Right lobe of liver (tissue), 6 donors: ENCODE data around the gene HBS1L. TPM values are rescaled to one million over a fixed set of nuclear protein-coding genes. Genes with fewer than 3 reads are reported as not detected.

ENCODE experiments used
- ATAC-seq, 4 donors: fragments of 200-7000 bp; cut with Tn5 transposase; one replicate each; pipeline ENCODE4 v1.9.1; 2020; ENCODE audit warnings: mild to moderate bottlenecking in 4 of 4, moderate library complexity in 4 of 4
- DNase-seq, 3 donors: peaks; one replicate each; pipeline ENCODE4 v3.0.0-alpha.2; 2020
- H3K27ac ChIP-seq, 3 donors: fragments of 200-600 bp; one replicate each; pipeline ENCODE4 v1.8.0; 2022
- H3K27me3 ChIP-seq, 2 donors: fragments of 200-600 bp; one replicate each; pipeline ENCODE4 v1.8.0; 2022
- H3K36me3 ChIP-seq, 4 donors: fragments of 200-600 bp; sonication (generic) in 1 of 4; one replicate each; pipeline versions ENCODE4 v1.5.1 to v1.8.0; 2017 to 2022; ENCODE audit warnings: control low read depth in 1 of 4
- H3K4me1 ChIP-seq, 4 donors: fragments of 200-600 bp; sonication (generic) in 1 of 4; one replicate each; pipeline versions ENCODE4 v1.5.1 to v1.8.0; 2017 to 2022; ENCODE audit warnings: control low read depth in 1 of 4
- H3K4me3 ChIP-seq, 3 donors: fragments of 200-600 bp; one replicate each; pipeline ENCODE4 v1.8.0; 2022
- H3K9me3 ChIP-seq, 4 donors: fragments of 200-600 bp; sonication (generic) in 1 of 4; one replicate each; pipeline versions ENCODE4 v1.5.1 to v1.8.0; 2017 to 2022; ENCODE audit warnings: control low read depth in 1 of 4
- CTCF ChIP-seq, 4 donors: fragments of 200-600 bp in 3 of 4; fragments of 450-650 bp in 1 of 4; IDR thresholded peaks; one replicate each; pipeline versions ENCODE4 v1.5.1 to v1.8.0; 2016 to 2022; ENCODE audit warnings: antibody characterized with exemption in 4 of 4, mild to moderate bottlenecking in 2 of 4
- POLR2A ChIP-seq: fragments of 450-650 bp; IDR thresholded peaks from one replicate; pipeline ENCODE4 v1.6.1; 2017; ENCODE audit warnings: antibody characterized with exemption, mild to moderate bottlenecking
- WGBS: methylation state at CpG from one replicate; pipeline ENCODE4 v1.1.6; 2018; ENCODE audit warnings: low coverage, low lambda C conversion rate; ENCODE audit not compliant: insufficient coverage; ENCODE audit errors: missing lambda C conversion rate; 5-methylcytosine and 5-hydroxymethylcytosine counted together
- intact Hi-C, 2 donors: fragments of 100-400 bp; cut with DNase I; formaldehyde crosslinking; loops; one replicate each; pipeline versions ENCODE4 v1.11.2 to v1.14.1; 2022
- total RNA-seq, 6 experiments: library from RNA; depleted of rRNA in 2 of 6; stranded (reverse); fragments of >200 nt in 2 of 6; fragmentation: NEBNext Ultra II Directional in 3 of 6; extraction: Animal tissue kit (Norgen Biotek cat#: 25700) in 3 of 6; gene quantifications; one replicate each; pipeline versions ENCODE4 v1.1.0 to v1.2.4, GENCODE V29; 2016 to 2023
- donor health status: DM: no; HTN: yes; CAD: no.
- donor health status: DM: no; HTN: no; CAD: no.
- donor health status: DM: no; HTN: no; CAD: no.
- donor health status: DM: no; HTN: yes; CAD: no.
- donor health status: DM: no; HTN: yes; CAD: no.

Gene HBS1L
- total RNA-seq, 6 experiments from 2014 or later = 31.8 to 47.2 (median 37.1) TPM

GRCh38 chr6:135002974-135003703 lies 51.5 kb downstream of the HBS1L start:
- peaks cover 0 to 7% (median under 1%) of the 10 kb centered on the region in 4 donors for H3K4me1 ChIP-seq
- DNase-seq (no peak), ATAC-seq (peak in 3 of 4 donors; percentile 20 to 47 (median 25))
- no peaks in the 10 kb centered on the region for H3K27me3 ChIP-seq
- no peaks in the 10 kb centered on the region for H3K36me3 ChIP-seq
- 71% methylated on average over 3 of the region's 6 CpGs for WGBS
- H3K9me3 ChIP-seq = no peaks in the 10 kb centered on the region
- no peak for TF ChIP-seq CTCF (IDR thresholded peaks at IDR 0.05)
- TF ChIP-seq POLR2A = no peak
- no peak overlapping the region for H3K4me3 ChIP-seq
- H3K27ac ChIP-seq = no peak overlapping the region
- intact Hi-C loops = no loop called here

- H3K36me3 ChIP-seq = no peaks in the 10 kb centered on the region
- DNase-seq (no peak), ATAC-seq (peak; percentile 48 to 70 (median 66))
- H3K9me3 ChIP-seq = no peaks in the 10 kb centered on the region
- H3K27ac ChIP-seq = no peak overlapping the region
- TF ChIP-seq CTCF (IDR thresholded peaks at IDR 0.05) (peak; percentile 45 to 78 (median 71)), POLR2A (no peak)
- H3K4me3 ChIP-seq = no peak overlapping the region
- intact Hi-C loops = no loop called here
- H3K27me3 ChIP-seq = no peaks in the 10 kb centered on the region
- H3K4me1 ChIP-seq = peaks cover 0 to 7% (median 0%) of the 10 kb centered on the region in 4 donors
- WGBS = 47% methylated on average over 5 of the region's 5 CpGs
These were observed 52.3 kb downstream of the HBS1L start for GRCh38 chr6:135002229-135002844.

GRCh38 chr6:134999107-134999506 lies 55.5 kb downstream of the HBS1L start:
- intact Hi-C loops = no loop called here
- no peaks in the 10 kb centered on the region for H3K9me3 ChIP-seq
- no peak overlapping the region for H3K27ac ChIP-seq
- no peaks in the 10 kb centered on the region for H3K27me3 ChIP-seq
- no peak overlapping the region for H3K4me3 ChIP-seq
- WGBS = 93% methylated on average over 1 of the region's 1 CpG
- peaks cover 0 to 9% (median 2%) of the 10 kb centered on the region in 4 donors for H3K36me3 ChIP-seq
- H3K4me1 ChIP-seq = peaks cover 0 to 7% (median 0%) of the 10 kb centered on the region in 4 donors
- TF ChIP-seq POLR2A (no peak), CTCF (IDR thresholded peaks at IDR 0.05) (no peak)
- no peak for DNase-seq
- no peak for ATAC-seq

- Histone ChIP-seq H3K4me1 (peaks cover 0 to 4% (median 0%) of the 10 kb centered on the region in 4 donors), H3K36me3 (peaks cover 0 to 23% (median 2%) of the 10 kb centered on the region in 4 donors), H3K27me3 (no peaks in the 10 kb centered on the region), H3K27ac (no peak overlapping the region), H3K9me3 (no peaks in the 10 kb centered on the region), H3K4me3 (no peak overlapping the region)
- intact Hi-C loops = no loop called here
- DNase-seq (no peak), ATAC-seq (no peak)
- TF ChIP-seq POLR2A (no peak), CTCF (IDR thresholded peaks at IDR 0.05) (no peak)
- 88% methylated on average over 9 of the region's 9 CpGs for WGBS
These were observed 57.3 kb downstream of the HBS1L start for GRCh38 chr6:134997133-134997995.
